ES-I3 (cell line): ENCODE data around the gene MUL1.
"Not testable (repeated sequence)": the region's sequence is repeated elsewhere in the genome, so short reads cannot be mapped to it uniquely, and the experiment has no call there.

Source experiments
- H3K36me3 ChIP-seq: 2 replicates; pipeline ENCODE4 v1.6.1; 2013; ENCODE audit warnings: mild to moderate bottlenecking, low read length, control low read depth, moderate library complexity; ENCODE audit not compliant: insufficient read depth
- H3K4me1 ChIP-seq: 2 replicates; pipeline ENCODE4 v1.6.1; 2013; ENCODE audit warnings: mild to moderate bottlenecking, control low read depth, low read length; ENCODE audit not compliant: insufficient read depth
- H3K9ac ChIP-seq: 2 replicates; pipeline ENCODE4 v1.6.1; 2013; ENCODE audit warnings: low read depth, mild to moderate bottlenecking, low read length, moderate library complexity
- H3K9me3 ChIP-seq: 2 replicates; pipeline ENCODE4 v1.6.1; 2013; ENCODE audit warnings: mild to moderate bottlenecking, low read length, moderate library complexity; ENCODE audit not compliant: control insufficient read depth, insufficient read depth

The MUL1 gene

GRCh38 chr1:20530306-20530705 is 22.4 kb upstream of the MUL1 start:
- no peak overlapping the region for H3K9ac ChIP-seq
- H3K36me3 ChIP-seq: no peaks in the 10 kb centered on the region
- no peaks in the 10 kb centered on the region for H3K4me1 ChIP-seq
- no peaks in the 10 kb centered on the region for H3K9me3 ChIP-seq

GRCh38 chr1:20528221-20528620 is 20.3 kb upstream of the MUL1 start:
- no peaks in the 10 kb centered on the region for H3K36me3 ChIP-seq
- H3K9me3 ChIP-seq: no peaks in the 10 kb centered on the region
- no peak overlapping the region for H3K9ac ChIP-seq
- H3K4me1 ChIP-seq: no peaks in the 10 kb centered on the region

- H3K9ac ChIP-seq: no peak overlapping the region
- H3K4me1 ChIP-seq: no peaks in the 10 kb centered on the region
- no peaks in the 10 kb centered on the region for H3K9me3 ChIP-seq
- H3K36me3 ChIP-seq: no peaks in the 10 kb centered on the region
Measured at GRCh38 chr1:20526267-20526666, 18.3 kb upstream of the MUL1 start.

GRCh38 chr1:20521960-20522861 is 14.3 kb upstream of the MUL1 start:
- Histone ChIP-seq H3K9me3 (no peaks in the 10 kb centered on the region), H3K36me3 (no peaks in the 10 kb centered on the region), H3K4me1 (no peaks in the 10 kb centered on the region), H3K9ac (peak overlapping the region; percentile 4; the same call in 1 of the 2 replicates)

- H3K9ac ChIP-seq, H3K4me1 ChIP-seq, H3K36me3 ChIP-seq, H3K9me3 ChIP-seq: not testable (repeated sequence)
Measured at GRCh38 chr1:20519609-20520262, 11.8 kb upstream of the MUL1 start.

- Histone ChIP-seq H3K9me3 (no peaks in the 10 kb centered on the region), H3K9ac (no peak overlapping the region)
Measured at GRCh38 chr1:20511518-20512428, 3.8 kb upstream of the MUL1 start.

GRCh38 chr1:20508411-20508771 is 440 bp upstream of the MUL1 start:
- no peaks in the 10 kb centered on the region; the same call in 1 of the 2 replicates for H3K4me1 ChIP-seq
- no peaks in the 10 kb centered on the region for H3K9me3 ChIP-seq
- H3K9ac ChIP-seq: peak overlapping the region; percentile 80; the same call in 1 of the 2 replicates
- H3K36me3 ChIP-seq: 0 out of 2 replicates have a peak, but pooled peaks cover 2% of the 10 kb centered on the region

More at GRCh38 chr1:20511518-20512428, 3.8 kb upstream of the MUL1 start:
- Histone ChIP-seq H3K4me1 (no peaks in the 10 kb centered on the region; the same call in 1 of the 2 replicates), H3K36me3 (no peaks in the 10 kb centered on the region)

- peaks cover 2% of the 10 kb centered on the region; the same call in 1 of the 2 replicates for H3K36me3 ChIP-seq
- peak overlapping the region; percentile 80 for H3K9ac ChIP-seq
- H3K4me1 ChIP-seq: no peaks in the 10 kb centered on the region; the same call in 1 of the 2 replicates
- no peaks in the 10 kb centered on the region for H3K9me3 ChIP-seq
Measured at GRCh38 chr1:20507248-20507563, 745 bp downstream of the MUL1 start.

- H3K9ac ChIP-seq: no peak overlapping the region
- peaks cover 2% of the 10 kb centered on the region; the same call in 1 of the 2 replicates for H3K36me3 ChIP-seq
- no peaks in the 10 kb centered on the region for H3K9me3 ChIP-seq
Measured at GRCh38 chr1:20505488-20505887, 2.5 kb downstream of the MUL1 start.

GRCh38 chr1:20500716-20501115 is 7.2 kb downstream of the MUL1 start:
- Histone ChIP-seq H3K9ac (no peak overlapping the region), H3K9me3 (no peaks in the 10 kb centered on the region), H3K36me3 (peaks cover 2% of the 10 kb centered on the region), H3K4me1 (no peaks in the 10 kb centered on the region)

More at GRCh38 chr1:20505488-20505887, 2.5 kb downstream of the MUL1 start:
- no peaks in the 10 kb centered on the region; the same call in 1 of the 2 replicates for H3K4me1 ChIP-seq

GRCh38 chr1:20499718-20500117 is 8.2 kb downstream of the MUL1 start:
- H3K9ac ChIP-seq: no peak overlapping the region
- peaks cover 5% of the 10 kb centered on the region; the same call in 1 of the 2 replicates for H3K4me1 ChIP-seq
- H3K9me3 ChIP-seq: no peaks in the 10 kb centered on the region
- no peaks in the 10 kb centered on the region; the same call in none of the 2 replicates for H3K36me3 ChIP-seq

- no peaks in the 10 kb centered on the region; the same call in none of the 2 replicates for H3K36me3 ChIP-seq
- peaks cover 8% of the 10 kb centered on the region; the same call in 1 of the 2 replicates for H3K4me1 ChIP-seq
- H3K9me3 ChIP-seq: no peaks in the 10 kb centered on the region
- no peak overlapping the region for H3K9ac ChIP-seq
Measured at GRCh38 chr1:20499105-20499504, 8.8 kb downstream of the MUL1 start.

GRCh38 chr1:20498116-20498515 is 9.8 kb downstream of the MUL1 start:
- Histone ChIP-seq H3K36me3 (no peaks in the 10 kb centered on the region; the same call in none of the 2 replicates), H3K9ac (no peak overlapping the region), H3K9me3 (no peaks in the 10 kb centered on the region), H3K4me1 (peaks cover 8% of the 10 kb centered on the region; the same call in 1 of the 2 replicates)

GRCh38 chr1:20497506-20497905 is 10.4 kb downstream of the MUL1 start:
- no peaks in the 10 kb centered on the region for H3K9me3 ChIP-seq
- H3K9ac ChIP-seq: no peak overlapping the region
- no peaks in the 10 kb centered on the region; the same call in 1 of the 2 replicates for H3K36me3 ChIP-seq
- H3K4me1 ChIP-seq: peaks cover 8% of the 10 kb centered on the region; the same call in 1 of the 2 replicates
